A549 treated with AZD9567 at 1 μM for 4 hours (cell line): ENCODE data around the gene MYADML2. TPM values are rescaled to one million over a fixed set of nuclear protein-coding genes. Genes with fewer than 3 reads are reported as not detected.

Experiments used
- total RNA-seq: library from RNA; stranded (reverse); fragments of 200-300 nt; extraction: Qiagen RNA extraction; gene quantifications from 5 replicates; pipeline ENCODE4 v1.2.3, GENCODE V29; 2022; ENCODE audit not compliant: insufficient read depth

The MYADML2 gene, protein sequence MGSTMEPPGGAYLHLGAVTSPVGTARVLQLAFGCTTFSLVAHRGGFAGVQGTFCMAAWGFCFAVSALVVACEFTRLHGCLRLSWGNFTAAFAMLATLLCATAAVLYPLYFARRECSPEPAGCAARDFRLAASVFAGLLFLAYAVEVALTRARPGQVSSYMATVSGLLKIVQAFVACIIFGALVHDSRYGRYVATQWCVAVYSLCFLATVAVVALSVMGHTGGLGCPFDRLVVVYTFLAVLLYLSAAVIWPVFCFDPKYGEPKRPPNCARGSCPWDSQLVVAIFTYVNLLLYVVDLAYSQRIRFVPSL
- total RNA-seq: not detected in 5 replicates

DNA sequence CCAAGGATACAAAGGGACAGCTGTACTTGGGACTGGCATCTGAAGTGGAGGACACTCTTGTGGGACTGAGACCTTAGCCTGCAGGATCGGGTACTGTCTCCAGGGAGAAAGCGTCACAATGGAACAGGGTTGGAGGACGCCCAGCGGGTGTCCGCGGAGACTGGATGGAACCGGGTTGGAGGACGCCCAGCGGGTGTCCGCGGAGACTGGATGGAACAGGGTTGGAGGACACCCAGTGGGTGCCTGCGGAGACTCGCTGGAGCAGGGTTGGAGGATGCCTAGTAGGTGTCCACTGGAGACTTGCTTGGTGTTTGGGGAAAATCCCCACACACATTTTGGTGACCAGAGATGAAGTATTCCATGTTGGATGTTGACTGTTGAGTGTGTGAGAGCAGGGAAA lies at the start of gene MYADML2:
MYADML2 (minus strand) TSS at position 45 of the 400 bp plus-strand sequence. CDS start 5,492 bp downstream, outside the sequence.

DNA sequence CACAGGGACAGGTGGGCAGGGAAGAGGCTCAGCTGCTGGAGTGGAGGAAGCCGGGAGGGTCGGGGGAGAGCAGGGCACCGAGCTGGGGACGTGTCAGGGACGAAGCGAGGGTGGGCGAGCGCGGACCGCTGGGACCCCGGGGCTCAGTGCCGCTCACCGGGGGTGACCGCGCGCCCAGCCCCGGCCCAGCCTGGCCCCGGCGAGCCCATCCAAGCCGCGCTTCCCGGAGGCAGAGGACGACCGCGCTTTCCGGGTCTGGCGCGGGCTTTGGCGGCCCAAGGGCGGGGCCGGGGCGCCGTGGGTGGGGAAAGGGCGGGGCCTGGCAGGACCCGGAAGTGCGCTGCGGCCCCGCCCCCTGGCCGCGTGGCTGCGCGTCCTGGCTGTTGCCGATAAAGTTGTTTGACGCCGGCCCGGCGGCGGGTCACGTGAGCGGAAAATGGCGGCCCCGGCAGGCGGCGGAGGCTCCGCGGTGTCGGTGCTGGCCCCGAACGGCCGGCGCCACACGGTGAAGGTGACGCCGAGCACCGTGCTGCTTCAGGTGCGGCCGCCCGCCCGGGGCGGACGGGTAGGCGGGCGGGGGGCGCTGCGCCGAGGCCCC lies 30.3 kb upstream of the MYADML2 start, which contains the start of gene ASPSCR1:
ASPSCR1 (plus strand) TSS at position 419 of the 598 bp plus-strand sequence; CDS start at position 437, 18 bp downstream.

DNA sequence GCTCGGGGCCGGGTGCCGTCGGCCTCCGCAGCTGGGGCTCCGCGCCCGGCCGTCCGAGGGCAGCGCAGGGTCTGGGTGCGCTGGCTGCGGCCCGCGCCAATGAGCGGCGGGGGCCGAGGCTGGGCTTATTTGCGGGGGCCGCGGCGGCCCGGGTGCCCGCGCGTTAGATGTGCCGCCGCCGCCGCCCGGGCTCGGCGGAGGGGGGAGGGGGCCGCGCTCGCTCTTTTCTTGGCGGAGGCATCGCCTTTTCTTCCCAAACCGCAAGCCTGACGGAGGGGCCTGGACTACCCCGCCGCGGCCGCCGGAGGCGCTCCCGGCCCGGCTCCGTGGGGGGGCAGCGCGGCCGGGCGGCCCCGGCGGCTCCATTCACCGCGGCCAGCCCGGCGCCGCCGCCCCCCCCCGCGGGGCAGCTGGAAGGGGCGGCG lies 14.1 kb upstream of the MYADML2 start, which contains the start of gene NOTUM:
NOTUM (minus strand) TSS at position 101 of the 425 bp plus-strand sequence. CDS start 278 bp downstream, outside the sequence.

DNA sequence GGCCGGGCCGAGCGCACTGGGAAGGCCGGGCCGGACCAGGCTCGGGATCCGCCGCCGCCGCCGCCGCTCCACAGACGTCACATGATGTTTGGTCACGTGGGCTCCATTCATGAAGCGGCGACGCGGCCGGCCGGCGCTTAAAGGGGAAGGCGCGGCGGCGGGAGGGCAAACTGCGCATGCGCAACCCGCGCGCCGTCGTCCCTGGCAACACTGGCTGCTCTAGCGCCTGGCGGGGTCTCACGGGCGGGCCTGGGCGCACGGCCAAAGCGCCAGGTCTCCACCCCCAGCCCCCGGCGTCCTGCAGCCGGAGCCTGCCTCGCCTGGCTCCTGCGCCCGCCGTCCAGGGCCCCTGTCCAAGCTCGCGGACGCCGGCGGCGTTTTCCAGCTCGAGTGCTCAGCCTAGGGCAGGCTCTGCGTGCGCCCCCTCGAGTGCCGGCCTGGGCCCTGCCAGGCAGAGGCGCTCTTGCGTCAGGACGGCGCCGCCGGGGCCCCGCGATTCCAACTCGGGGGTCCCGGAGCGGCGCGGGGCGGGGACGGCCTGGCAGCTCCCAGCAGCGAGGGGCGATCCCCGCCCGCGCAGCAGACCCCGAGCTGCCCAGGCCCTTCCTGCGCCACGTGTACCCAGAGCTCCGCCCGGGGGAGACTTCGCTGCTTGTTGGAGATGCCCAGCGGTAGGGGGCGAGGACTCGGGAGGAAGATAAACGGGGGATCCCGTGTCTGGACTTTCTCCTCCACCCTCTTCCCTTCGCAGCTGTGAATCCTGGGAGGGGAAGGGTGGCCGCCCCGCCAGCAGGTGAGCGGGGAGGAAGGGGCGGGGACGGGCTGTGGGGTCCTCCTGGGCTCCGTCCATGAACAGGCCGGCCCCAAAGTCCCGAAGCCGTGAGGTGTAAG lies 19.1 kb downstream of the MYADML2 start, which contains the start of gene MAFG:
MAFG (minus strand) TSS at position 83 of the 891 bp plus-strand sequence. CDS start 4,550 bp downstream, outside the sequence.

DNA sequence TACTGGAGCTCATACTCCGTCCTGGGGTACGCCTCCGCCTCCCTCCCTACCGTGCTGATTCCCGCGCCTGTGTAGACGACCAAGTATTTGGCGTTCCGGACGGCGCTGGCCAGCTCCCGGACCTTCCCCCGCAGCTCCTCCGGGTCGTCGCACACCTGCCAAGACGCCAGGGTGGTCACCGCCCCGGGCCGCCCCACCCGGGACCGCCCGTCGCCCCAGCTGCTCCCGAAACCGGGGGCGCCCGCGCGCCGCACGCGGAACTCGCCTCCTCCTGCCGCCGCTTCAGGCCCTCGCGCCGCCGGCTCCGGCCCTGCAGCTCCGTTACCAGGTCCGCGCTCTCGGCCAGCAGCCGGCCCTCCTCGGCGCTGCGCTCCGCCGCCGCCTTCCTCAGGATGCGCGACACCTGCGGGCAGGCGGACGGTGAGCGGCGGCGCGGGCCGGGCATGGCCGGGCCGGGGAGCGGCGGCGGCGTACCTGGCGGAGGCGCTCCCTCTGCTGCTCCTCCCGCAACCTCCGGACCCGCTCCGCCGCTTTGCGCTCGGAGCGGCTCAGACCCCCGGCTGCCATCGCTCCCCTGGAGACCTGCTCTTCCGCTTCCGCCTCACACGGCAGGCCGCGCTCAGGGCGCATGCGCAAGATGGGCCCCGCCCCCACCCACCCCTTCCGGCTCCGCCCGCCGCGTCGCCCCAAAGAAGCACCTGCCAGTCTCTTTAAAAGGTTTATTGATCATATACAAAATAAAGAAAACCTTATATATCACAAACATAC lies 29.3 kb downstream of the MYADML2 start, which contains the start of gene SIRT7:
SIRT7 (minus strand) TSS at position 612 of the 768 bp plus-strand sequence; CDS start at position 567, 45 bp downstream.

DNA sequence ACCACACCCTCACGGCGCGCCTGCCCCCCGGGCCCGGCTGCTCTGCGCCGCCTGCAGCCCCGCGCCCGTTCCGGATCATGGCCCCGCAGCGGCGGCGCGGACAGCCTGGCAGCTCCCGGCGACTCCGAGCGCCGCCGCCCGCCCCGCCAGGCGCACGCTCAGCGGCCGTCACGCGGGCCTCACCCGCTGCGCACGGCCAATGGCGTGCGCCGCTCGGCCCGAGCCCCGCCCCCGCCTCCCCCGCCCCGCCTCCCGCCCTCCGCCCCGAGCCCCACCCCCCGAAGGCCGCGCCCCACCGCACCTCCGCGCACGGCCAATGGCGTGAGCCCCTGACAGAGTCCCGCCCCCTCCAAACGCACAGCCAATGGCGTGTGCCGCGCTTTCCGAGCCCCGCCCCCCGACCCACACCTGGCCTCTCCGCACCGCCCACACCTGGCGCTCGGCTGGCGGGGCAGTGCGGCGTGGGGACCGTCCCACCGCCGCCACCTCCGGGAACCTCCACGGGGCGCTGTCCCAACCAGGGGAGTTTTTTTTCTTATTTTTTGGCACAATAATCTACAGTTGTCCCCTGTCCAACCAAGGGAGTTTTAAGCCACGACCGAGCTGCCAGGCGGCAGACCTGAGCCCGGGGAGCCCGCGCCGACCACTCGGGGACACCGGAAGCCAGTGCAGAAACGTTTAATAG lies 35.6 kb downstream of the MYADML2 start, which contains the start of gene PCYT2:
PCYT2 (minus strand) TSS at position 123 of the 685 bp plus-strand sequence; CDS start at position 79, 44 bp downstream.

DNA sequence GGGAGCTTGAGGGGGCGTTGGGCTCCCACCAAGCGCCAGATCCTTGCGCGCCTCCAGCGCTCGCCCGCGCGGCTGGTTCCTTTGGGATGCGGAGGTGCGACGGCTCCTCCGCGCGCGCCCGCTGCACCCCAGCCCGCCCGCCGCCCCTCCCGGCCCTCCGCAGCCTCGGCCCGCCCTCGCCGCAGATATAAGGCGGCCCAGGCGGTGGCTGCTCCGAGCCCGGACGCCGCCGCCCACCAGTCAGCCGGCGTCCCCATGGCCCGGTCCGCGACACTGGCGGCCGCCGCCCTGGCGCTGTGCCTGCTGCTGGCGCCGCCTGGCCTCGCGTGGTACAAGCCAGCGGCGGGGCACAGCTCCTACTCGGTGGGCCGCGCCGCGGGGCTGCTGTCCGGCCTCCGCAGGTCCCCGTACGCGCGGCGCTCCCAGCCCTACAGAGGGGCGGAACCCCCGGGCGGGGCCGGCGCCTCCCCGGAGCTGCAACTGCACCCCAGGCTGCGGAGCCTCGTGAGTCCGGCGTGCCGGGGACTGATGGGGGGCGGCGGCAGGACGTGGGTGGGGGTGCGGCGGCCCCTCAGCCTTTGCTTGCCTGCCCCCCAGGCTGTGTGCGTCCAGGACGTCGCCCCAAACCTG lies 44.9 kb downstream of the MYADML2 start, which contains the start of gene NPB:
NPB (plus strand) TSS at position 216 of the 630 bp plus-strand sequence; CDS start at position 256, 40 bp downstream.

Other genes with a start within 250 kb of the MYADML2 start
- 183 to 322 TPM (median 292 TPM) in 5 replicates for gene MRPL12, start 243.9 kb downstream of the MYADML2 start, total RNA-seq
- gene SLC25A10, start 234.9 kb downstream of the MYADML2 start, total RNA-seq: 41.8 to 47.4 TPM (median 45.7 TPM) in 5 replicates
- gene GCGR, start 143.1 kb downstream of the MYADML2 start, total RNA-seq: 0.23 to 0.34 TPM (median 0.27 TPM) in 4 of 5 replicates, not detected in the other
- 94.0 to 106 TPM (median 105 TPM) in 5 replicates for gene MCRIP1, start 113.9 kb downstream of the MYADML2 start, total RNA-seq
- 0.26 to 0.38 TPM (median 0.29 TPM) in 3 of 5 replicates, not detected in the others for gene PPP1R27, start 112.2 kb downstream of the MYADML2 start, total RNA-seq
- 687 to 859 TPM (median 711 TPM) in 5 replicates for gene P4HB, start 86.7 kb downstream of the MYADML2 start, total RNA-seq
- gene ARHGDIA, start 75.9 kb downstream of the MYADML2 start, total RNA-seq: 554 to 671 TPM (median 613 TPM) in 5 replicates
- 198 to 235 TPM (median 220 TPM) in 5 replicates for gene ALYREF, start 55.6 kb downstream of the MYADML2 start, total RNA-seq
- 168 to 303 TPM (median 290 TPM) in 5 replicates for gene ANAPC11, start 55.5 kb downstream of the MYADML2 start, total RNA-seq
- 0.28 to 0.60 TPM (median 0.49 TPM) in 4 of 5 replicates, not detected in the other for gene NPB, start 45.0 kb downstream of the MYADML2 start, total RNA-seq
- 17.3 to 20.1 TPM (median 19.1 TPM) in 5 replicates for gene PCYT2, start 35.8 kb downstream of the MYADML2 start, total RNA-seq
- 30.1 to 52.5 TPM (median 49.2 TPM) in 5 replicates for gene SIRT7, start 29.1 kb downstream of the MYADML2 start, total RNA-seq
- gene MAFG, start 19.5 kb downstream of the MYADML2 start, total RNA-seq: 22.5 to 38.3 TPM (median 33.1 TPM) in 5 replicates
- gene PYCR1, start 9.9 kb downstream of the MYADML2 start, total RNA-seq: 80.7 to 124 TPM (median 87.4 TPM) in 5 replicates
- gene NOTUM, start 14.0 kb upstream of the MYADML2 start, total RNA-seq: 0.23 to 0.62 TPM (median 0.33 TPM) in 4 of 5 replicates, not detected in the other
- gene ASPSCR1, start 30.4 kb upstream of the MYADML2 start, total RNA-seq: 20.2 to 29.6 TPM (median 27.4 TPM) in 5 replicates
- 163 to 207 TPM (median 195 TPM) in 5 replicates for gene CENPX, start 75.6 kb upstream of the MYADML2 start, total RNA-seq
- 7.8 to 17.0 TPM (median 14.7 TPM) in 5 replicates for gene LRRC45, start 76.1 kb upstream of the MYADML2 start, total RNA-seq
- gene RAC3, start 84.4 kb upstream of the MYADML2 start, total RNA-seq: 19.0 to 41.3 TPM (median 38.5 TPM) in 5 replicates
- 76.5 to 117 TPM (median 111 TPM) in 5 replicates for gene DCXR, start 90.5 kb upstream of the MYADML2 start, total RNA-seq
- 20.8 to 24.8 TPM (median 24.4 TPM) in 5 replicates for gene RFNG, start 104.6 kb upstream of the MYADML2 start, total RNA-seq
- 120 to 154 TPM (median 137 TPM) in 5 replicates for gene GPS1, start 104.7 kb upstream of the MYADML2 start, total RNA-seq
- gene DUS1L, start 118.6 kb upstream of the MYADML2 start, total RNA-seq: 74.1 to 147 TPM (median 143 TPM) in 5 replicates
- 91.1 to 158 TPM (median 149 TPM) in 5 replicates for gene FASN, start 151.0 kb upstream of the MYADML2 start, total RNA-seq